Measurements from ENCODE around the gene IDNK. TPM values are rescaled to one million over a fixed set of nuclear protein-coding genes. Genes with fewer than 3 reads are reported as not detected.

The IDNK gene
- total RNA-seq, 1 experiment from 2014 or later, result 3.3 TPM

GRCh38 chr9:83583151-83584014, 39.6 kb upstream of the IDNK start:
- ChIA-PET CTCF (interaction anchor here (0.7 to 1.0 kb wide), 2 partner anchors 14 to 249 kb away, joined by 3 to 6 read pairs; no protein-coding TSS in a partner anchor), RAD21 (ENCODE audit: low non-redundant PET in 1 of 2, low total read pairs in 2 of 2, uncharacterized antibody in 2 of 2, unreplicated experiment in 2 of 2) (no interaction called here), POLR2A (no interaction called here)
- H3K9ac ChIP-seq (ENCODE audit: low read length), result no peak overlapping the region
- intact Hi-C loops (cut with micrococcal nuclease), result no loop called here
- no peaks in the 10 kb centered on the region for H4K20me1 ChIP-seq (ENCODE audit: insufficient read depth)
- H3K4me2 ChIP-seq (ENCODE audit: low read length), result no peak overlapping the region
- H3K9me2 ChIP-seq (ENCODE audit: insufficient read depth), result no peaks in the 10 kb centered on the region
- H3K4me1 ChIP-seq (ENCODE audit: control insufficient read depth in 1 of 2, insufficient read depth in 2 of 2, low read length in 2 of 2), result no peaks in the 10 kb centered on the region
- no peaks in the 10 kb centered on the region for H3K79me2 ChIP-seq (ENCODE audit: insufficient read depth, low read length)
- H2AFZ ChIP-seq (ENCODE audit: low read depth, low read length, poor library complexity, severe bottlenecking), result no peak overlapping the region
- peak; percentile 48 for DNase-seq (ENCODE audit: low read depth, low spot score)
- H3K36me3 ChIP-seq (ENCODE audit: control insufficient read depth in 1 of 2, insufficient read depth in 2 of 2, low read length in 2 of 2), result no peaks in the 10 kb centered on the region
- peaks cover 0 to 4% of the 10 kb centered on the region in 2 experiments; a peak in 2 of 4 replicates for H3K9me3 ChIP-seq (ENCODE audit: control insufficient read depth in 1 of 2, insufficient read depth in 1 of 2, low read depth in 1 of 2, low read length in 2 of 2)
- no peak overlapping the region for H3K4me3 ChIP-seq (replicated peaks in 1 of 2; ENCODE audit: low read depth in 1 of 2, low read length in 2 of 2)
- H3K27ac ChIP-seq (ENCODE audit: low read depth, low read length), result no peak overlapping the region
- H3K27me3 ChIP-seq (ENCODE audit: insufficient read depth, low read length), result no peaks in the 10 kb centered on the region
- no TSS peak for BruUV-seq (replicated peaks)
- TF ChIP-seq, protein P1, sequence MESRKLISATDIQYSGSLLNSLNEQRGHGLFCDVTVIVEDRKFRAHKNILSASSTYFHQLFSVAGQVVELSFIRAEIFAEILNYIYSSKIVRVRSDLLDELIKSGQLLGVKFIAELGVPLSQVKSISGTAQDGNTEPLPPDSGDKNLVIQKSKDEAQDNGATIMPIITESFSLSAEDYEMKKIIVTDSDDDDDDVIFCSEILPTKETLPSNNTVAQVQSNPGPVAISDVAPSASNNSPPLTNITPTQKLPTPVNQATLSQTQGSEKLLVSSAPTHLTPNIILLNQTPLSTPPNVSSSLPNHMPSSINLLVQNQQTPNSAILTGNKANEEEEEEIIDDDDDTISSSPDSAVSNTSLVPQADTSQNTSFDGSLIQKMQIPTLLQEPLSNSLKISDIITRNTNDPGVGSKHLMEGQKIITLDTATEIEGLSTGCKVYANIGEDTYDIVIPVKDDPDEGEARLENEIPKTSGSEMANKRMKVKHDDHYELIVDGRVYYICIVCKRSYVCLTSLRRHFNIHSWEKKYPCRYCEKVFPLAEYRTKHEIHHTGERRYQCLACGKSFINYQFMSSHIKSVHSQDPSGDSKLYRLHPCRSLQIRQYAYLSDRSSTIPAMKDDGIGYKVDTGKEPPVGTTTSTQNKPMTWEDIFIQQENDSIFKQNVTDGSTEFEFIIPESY (IDR thresholded peaks at IDR 0.05; ENCODE audit: extremely low read depth, insufficient replicate concordance, low read length), result no peak
- no peak for TF ChIP-seq JUND (IDR thresholded peaks at IDR 0.05)
- TF ChIP-seq FOSL1 (IDR thresholded peaks at IDR 0.05; ENCODE audit: low read depth), result no peak
- TF ChIP-seq POLR2AphosphoS5 (IDR thresholded peaks at IDR 0.05; ENCODE audit: low read depth, low read length), result no peak
- peak; percentile 27 for TF ChIP-seq RAD21 (IDR thresholded peaks at IDR 0.05; ENCODE audit: low read depth)
- no peak for TF ChIP-seq SIN3A (IDR thresholded peaks at IDR 0.05; ENCODE audit: low read depth)
- TF ChIP-seq, protein P2, sequence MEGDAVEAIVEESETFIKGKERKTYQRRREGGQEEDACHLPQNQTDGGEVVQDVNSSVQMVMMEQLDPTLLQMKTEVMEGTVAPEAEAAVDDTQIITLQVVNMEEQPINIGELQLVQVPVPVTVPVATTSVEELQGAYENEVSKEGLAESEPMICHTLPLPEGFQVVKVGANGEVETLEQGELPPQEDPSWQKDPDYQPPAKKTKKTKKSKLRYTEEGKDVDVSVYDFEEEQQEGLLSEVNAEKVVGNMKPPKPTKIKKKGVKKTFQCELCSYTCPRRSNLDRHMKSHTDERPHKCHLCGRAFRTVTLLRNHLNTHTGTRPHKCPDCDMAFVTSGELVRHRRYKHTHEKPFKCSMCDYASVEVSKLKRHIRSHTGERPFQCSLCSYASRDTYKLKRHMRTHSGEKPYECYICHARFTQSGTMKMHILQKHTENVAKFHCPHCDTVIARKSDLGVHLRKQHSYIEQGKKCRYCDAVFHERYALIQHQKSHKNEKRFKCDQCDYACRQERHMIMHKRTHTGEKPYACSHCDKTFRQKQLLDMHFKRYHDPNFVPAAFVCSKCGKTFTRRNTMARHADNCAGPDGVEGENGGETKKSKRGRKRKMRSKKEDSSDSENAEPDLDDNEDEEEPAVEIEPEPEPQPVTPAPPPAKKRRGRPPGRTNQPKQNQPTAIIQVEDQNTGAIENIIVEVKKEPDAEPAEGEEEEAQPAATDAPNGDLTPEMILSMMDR (IDR thresholded peaks at IDR 0.05 in 2 of 3, conservative IDR thresholded peaks at IDR 0.05 in 1 of 3; ENCODE audit: borderline replicate concordance in 1 of 3, insufficient read depth in 1 of 3, low read depth in 2 of 3, low read length in 2 of 3), result peak; percentile 42 to 86 (median 83); a peak in 5 of 6 replicates
- TF ChIP-seq TCF7L2 (IDR thresholded peaks at IDR 0.05; ENCODE audit: borderline replicate concordance, extremely low read depth, insufficient read depth, insufficient read length), result no peak
- no peak for TF ChIP-seq ZNF274 (IDR thresholded peaks at IDR 0.05; ENCODE audit: low read depth, low read length)
- peak; percentile 90 for ATAC-seq

All from HCT116 (cell line).